HG03196 (cell line): ENCODE results near the gene IKZF3.
"Not testable (repeated sequence)": the region's sequence is repeated elsewhere in the genome, so short reads cannot be mapped to it uniquely, and the experiment has no call there.

Experiments used
- ATAC-seq: cut with Tn5 transposase; IDR thresholded peaks from one replicate; pipeline ENCODE4 v1.9.1; 2021; ENCODE audit not compliant: unreplicated experiment

The IKZF3 gene

DNA sequence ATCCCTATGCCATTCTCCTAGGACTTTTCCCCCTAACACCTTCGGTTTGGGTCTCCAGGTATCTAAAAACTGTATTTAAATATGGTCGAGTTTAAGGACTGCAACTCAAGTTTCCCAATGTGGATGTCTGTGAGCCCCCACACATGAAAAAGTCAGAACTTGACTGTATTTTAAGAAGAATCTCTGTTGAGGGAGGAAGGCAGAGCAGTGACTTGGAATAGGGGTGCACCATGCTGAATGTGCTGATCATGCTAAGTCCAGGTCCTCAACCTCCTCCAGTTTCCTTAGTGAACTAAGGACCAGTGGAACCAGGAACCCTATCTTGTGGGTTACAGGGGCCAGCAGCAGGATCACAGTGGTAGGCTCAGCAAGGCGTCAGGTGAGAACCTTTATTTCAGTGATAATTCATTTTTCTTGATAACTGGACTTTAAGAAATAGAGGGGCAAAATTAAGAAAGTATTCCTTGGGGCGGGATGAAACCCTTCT is 106.9 kb downstream of the IKZF3 start:
- ATAC-seq = no peak

DNA sequence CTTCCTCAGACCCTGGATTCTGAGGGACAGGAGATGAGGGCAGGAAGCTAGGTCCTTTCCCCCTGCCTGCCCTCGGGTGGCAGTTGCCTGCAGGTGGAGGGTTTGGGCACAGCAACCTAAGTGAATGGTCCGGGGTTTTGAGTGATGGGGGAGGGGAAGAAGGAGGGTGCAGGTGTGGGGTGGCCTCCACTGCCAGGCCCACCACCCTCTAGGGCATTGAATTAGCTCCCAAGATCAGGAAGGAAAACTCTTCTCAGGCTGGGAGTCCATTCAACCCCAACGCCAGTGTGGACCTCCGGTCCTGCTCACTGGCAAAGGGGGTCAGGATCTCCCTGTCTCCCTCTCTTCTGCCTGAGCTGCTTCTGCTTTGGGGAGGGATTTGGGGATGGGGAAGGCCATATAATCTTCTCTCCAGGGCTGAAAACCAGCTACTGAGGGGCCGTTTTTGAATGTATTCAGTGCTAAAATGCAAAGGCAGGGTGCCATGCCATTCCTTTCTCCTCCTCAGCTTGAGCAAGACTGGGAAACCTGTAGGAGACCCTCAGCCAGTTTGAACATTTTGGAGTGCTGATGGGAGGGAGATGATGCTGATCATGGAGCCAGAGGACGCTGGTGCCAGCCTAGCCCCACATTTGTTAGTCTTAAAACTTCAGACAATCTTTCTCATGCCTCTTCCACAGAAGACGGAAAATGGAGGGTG is 107.6 kb downstream of the IKZF3 start:
- no peak for ATAC-seq

DNA sequence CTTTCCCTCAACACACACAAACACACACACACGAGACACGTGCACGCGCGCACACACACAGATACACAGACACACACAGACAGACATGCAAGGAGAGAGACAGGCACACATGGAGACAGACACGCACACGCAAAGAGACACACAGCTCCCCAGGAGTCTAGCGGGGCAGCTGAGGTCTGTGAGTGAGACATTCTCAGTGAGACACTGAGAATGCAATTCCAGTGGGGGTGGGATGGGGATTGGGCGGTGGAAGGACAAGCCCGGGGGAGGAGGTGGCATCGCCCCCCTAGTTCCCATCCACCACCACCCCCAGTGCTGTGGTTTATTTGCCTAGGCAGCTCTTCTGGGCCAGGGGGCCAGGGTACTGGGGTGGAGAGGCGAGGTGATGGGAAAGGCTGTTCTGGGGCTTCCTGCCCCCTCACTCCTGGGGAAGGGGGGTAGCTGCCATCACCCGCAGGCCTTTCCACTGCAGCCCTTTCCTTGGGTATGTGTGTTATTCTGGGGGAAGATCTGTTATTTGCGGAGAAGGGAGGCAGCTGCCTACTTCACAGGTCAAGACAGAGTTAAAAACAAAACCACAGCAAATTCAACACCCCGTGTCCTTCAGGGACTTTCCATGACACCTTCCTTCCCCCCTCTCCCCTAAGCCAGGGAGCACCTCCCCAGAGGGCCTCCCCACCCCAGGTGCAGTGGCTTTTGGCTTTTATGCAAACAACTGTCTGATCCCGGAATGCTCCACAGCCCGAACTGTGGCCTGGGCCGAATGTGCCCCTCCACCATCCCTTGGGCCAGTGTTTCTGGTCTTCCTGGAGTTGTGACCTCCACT is 108.3 kb downstream of the IKZF3 start:
- no peak for ATAC-seq

- ATAC-seq = no peak
These were observed 109.1 kb downstream of the IKZF3 start for GRCh38 chr17:39754958-39755553.

GRCh38 chr17:39754161-39754957 is 109.8 kb downstream of the IKZF3 start:
- peak; percentile 64 for ATAC-seq

GRCh38 chr17:39753514-39754160 is 110.5 kb downstream of the IKZF3 start:
- ATAC-seq = peak; percentile 31

DNA sequence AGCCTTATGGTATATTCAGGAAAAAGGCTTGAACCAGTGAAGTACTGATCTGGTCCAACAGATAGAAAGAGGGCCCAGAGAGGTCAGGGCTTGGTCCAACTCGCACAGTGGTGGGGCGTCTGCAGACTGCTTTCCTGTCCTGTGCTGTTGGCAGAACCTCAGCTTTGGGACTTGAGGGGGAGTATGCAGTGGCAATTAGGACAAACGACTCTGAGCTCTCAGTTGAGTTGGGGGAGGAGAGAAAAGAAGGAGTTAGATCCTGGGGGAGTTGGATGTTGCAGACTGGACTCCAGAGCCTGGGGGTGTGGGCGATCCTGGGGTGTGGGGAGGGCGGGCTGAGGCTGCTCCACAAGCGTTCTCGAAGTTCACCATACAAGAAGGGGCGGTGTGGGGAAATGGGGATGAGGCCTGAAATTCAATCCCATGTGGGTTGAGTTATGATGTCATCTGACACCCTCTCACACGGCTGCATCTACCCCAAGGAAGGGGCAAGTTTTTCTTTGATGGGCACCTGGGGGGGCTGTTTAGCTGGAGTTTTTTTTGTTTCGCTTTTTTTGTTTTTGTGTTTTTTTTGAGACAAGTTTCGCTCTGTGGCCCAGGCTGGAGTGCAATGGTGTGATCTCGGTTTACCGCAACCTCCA is 111.8 kb downstream of the IKZF3 start:
- ATAC-seq = no peak

DNA sequence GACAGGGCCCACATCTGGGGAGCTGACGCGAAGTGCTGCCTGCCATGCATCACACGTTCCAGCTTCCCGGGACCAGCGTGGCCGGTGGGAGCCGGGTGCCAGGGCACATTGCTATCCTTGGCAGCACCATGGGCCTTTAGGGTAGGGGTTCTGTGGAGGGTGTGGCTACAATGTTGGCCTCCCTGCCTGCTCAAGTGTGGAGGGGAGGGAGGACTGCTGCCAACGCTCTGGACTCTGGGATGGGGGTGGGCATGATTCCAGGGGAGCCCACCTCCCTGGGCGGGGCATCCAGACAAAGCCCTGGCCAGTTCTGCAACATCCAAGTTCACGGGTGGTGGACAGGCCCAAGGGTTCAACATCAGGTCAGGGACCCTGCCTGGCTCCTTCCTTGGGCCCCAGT is 112.5 kb downstream of the IKZF3 start:
- no peak for ATAC-seq

GRCh38 chr17:39751016-39751543 is 113.0 kb downstream of the IKZF3 start:
- ATAC-seq = no peak

- no peak for ATAC-seq
These were observed 113.7 kb downstream of the IKZF3 start for GRCh38 chr17:39750131-39751015.

DNA sequence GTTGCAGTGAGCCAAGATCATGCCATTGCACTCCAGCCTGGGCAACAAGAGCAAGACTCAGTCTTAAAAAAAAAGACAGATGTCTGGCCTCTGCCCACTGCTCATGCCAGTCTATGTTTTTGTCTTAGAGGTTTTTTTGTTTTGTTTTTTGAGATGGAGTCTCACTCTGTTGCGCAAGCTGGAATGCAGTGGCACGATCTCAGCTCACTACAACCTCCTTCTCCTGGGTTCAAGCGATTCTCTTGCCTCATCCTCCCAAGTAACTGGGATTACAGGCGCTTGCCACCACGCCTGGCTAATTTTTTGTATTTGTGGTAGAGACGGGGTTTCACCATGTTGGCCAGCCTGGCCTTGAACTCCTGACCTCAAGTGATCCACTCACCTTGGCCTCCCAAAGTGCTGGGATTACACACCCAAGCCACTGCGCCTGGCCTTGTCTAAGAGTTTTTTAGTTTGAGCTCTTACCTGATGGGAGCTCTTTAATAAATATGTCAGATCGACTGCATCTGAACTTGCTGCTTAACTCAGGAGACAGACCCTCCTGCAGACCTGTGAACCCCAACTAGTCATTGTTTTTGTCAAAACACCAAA is 115.6 kb downstream of the IKZF3 start:
- not testable (repeated sequence) for ATAC-seq

- no peak for ATAC-seq
These were observed 116.4 kb downstream of the IKZF3 start for GRCh38 chr17:39747745-39748144.

DNA sequence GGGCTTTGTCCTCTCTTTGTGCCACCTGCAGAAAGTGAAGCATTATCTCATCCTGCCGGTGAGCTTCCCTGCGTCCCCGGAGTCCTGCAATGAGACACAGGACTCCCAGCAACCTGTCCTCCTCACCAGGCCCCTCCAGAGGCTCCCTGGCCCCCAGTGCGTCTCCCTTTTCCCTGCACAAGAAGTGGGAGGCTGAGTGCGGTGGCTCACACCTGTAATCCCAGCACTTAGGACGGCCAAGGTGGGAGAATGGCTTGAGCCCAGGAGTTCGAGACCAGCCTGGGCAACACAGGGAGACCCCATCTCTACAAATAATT is 118.0 kb downstream of the IKZF3 start:
- no peak for ATAC-seq

- ATAC-seq = no peak
These were observed 118.6 kb downstream of the IKZF3 start for GRCh38 chr17:39745335-39746144.

DNA sequence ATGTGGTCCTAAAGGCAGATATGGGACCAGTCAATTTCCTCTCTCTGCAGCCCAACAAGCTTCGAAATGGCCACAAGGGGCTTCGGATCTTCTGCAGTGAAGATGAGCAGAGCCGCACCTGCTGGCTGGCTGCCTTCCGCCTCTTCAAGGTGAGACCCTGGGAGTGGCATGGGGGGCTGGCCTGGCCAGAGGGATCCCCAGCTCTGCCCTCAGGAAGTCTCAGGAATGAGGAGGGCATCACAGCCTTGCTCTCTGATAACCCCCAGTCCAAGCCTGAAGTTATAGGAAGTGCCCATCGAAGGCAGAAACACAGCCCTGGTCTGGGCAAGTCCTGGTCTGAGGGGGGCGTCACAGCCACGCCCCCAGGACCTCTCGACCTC is 119.3 kb downstream of the IKZF3 start:
- ATAC-seq = no peak

GRCh38 chr17:39744075-39744835 is 119.9 kb downstream of the IKZF3 start:
- ATAC-seq = no peak

DNA sequence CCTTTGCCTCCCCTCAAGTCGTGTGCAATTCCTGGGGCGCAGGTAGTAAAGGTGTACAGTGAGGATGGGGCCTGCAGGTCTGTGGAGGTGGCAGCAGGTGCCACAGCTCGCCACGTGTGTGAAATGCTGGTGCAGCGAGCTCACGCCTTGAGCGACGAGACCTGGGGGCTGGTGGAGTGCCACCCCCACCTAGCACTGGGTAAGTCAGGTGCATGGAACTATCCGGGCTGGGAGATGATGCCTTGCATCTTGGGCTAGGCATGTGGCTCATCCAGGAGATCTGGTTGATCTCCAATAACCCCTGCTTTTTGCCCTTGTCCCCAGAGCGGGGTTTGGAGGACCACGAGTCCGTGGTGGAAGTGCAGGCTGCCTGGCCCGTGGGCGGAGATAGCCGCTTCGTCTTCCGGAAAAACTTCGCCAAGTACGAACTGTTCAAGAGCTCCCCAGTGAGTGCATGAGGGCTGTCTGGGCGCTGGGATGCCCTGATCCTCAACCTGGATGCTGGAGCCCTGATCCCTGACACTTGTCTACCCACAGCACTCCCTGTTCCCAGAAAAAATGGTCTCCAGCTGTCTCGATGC is 121.2 kb downstream of the IKZF3 start:
- no peak for ATAC-seq
